ENCODE measurements around the gene NTM. TPM values are rescaled to one million over a fixed set of nuclear protein-coding genes. Genes with fewer than 3 reads are reported as not detected.

The NTM gene
- polyA plus RNA-seq, 1 donor from 2014 or later: 39.4 TPM

DNA sequence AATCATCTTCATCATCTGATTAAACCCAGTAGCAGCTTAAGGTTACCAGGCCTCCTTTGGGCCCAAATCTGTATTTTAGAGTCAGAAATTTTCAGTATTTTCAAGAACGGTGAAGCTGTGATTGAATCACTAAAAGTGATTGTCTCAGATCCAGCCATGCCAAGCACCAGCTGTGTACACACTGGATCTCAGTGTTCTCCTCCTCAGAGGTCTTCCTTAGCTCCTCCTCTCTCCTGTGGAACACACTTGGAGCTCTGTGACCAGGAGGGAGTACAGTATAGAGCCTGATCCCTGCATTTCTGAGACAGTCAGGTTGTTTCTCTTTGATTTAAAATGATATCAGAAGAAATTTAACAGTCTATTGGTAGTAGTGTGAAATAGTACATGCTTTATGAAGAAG, 401.1 kb downstream of the NTM start:
- H3K27ac ChIP-seq (ENCODE audit: low read length): no peak overlapping the region

DNA sequence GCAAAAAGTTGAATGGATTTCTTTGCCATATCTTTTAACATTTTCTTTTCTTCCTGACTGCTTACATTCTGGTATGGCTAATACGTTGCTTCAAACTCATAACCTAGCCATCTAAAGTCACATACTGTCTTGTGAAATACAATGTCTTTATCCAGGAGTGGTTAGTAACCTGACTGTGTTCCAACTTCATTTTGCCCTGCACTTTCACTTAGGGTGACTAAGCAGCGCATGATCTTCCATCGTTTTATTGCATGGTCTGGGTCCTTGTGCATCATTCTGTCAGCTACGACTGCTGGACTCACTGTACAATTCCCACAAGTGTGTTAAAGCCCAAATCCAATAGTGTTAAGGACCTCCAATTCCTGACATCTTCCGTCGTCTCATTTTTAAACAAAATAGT, 403.2 kb downstream of the NTM start:
- Histone ChIP-seq H3K27ac (ENCODE audit: low read length) (no peak overlapping the region), H3K79me2 (replicated peaks; ENCODE audit: insufficient read depth, low read length) (no peaks in the 10 kb centered on the region), H3K9me2 (ENCODE audit: insufficient read depth, low read length) (no peaks in the 10 kb centered on the region), H3K4me3 (ENCODE audit: low read length) (no peak overlapping the region), H3K4me2 (ENCODE audit: low read length) (no peak overlapping the region), H3K9ac (ENCODE audit: low read length) (no peak overlapping the region), H3K9me3 (ENCODE audit: low read length) (no peaks in the 10 kb centered on the region), H2AFZ (ENCODE audit: low read depth, low read length) (no peak overlapping the region), H3F3A (ENCODE audit: insufficient read depth, low read length, poor library complexity, severe bottlenecking) (no peaks in the 10 kb centered on the region), H4K20me1 (ENCODE audit: insufficient read depth) (no peaks in the 10 kb centered on the region), H3K27me3 (ENCODE audit: insufficient read depth, low read depth, low read length) (no peaks in the 10 kb centered on the region), H3K36me3 (ENCODE audit: insufficient read depth, low read length) (no peaks in the 10 kb centered on the region)
- TF ChIP-seq, protein P1, sequence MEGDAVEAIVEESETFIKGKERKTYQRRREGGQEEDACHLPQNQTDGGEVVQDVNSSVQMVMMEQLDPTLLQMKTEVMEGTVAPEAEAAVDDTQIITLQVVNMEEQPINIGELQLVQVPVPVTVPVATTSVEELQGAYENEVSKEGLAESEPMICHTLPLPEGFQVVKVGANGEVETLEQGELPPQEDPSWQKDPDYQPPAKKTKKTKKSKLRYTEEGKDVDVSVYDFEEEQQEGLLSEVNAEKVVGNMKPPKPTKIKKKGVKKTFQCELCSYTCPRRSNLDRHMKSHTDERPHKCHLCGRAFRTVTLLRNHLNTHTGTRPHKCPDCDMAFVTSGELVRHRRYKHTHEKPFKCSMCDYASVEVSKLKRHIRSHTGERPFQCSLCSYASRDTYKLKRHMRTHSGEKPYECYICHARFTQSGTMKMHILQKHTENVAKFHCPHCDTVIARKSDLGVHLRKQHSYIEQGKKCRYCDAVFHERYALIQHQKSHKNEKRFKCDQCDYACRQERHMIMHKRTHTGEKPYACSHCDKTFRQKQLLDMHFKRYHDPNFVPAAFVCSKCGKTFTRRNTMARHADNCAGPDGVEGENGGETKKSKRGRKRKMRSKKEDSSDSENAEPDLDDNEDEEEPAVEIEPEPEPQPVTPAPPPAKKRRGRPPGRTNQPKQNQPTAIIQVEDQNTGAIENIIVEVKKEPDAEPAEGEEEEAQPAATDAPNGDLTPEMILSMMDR (IDR thresholded peaks at IDR 0.05; ENCODE audit: poor library complexity, severe bottlenecking): no peak
- TF ChIP-seq, protein P2, sequence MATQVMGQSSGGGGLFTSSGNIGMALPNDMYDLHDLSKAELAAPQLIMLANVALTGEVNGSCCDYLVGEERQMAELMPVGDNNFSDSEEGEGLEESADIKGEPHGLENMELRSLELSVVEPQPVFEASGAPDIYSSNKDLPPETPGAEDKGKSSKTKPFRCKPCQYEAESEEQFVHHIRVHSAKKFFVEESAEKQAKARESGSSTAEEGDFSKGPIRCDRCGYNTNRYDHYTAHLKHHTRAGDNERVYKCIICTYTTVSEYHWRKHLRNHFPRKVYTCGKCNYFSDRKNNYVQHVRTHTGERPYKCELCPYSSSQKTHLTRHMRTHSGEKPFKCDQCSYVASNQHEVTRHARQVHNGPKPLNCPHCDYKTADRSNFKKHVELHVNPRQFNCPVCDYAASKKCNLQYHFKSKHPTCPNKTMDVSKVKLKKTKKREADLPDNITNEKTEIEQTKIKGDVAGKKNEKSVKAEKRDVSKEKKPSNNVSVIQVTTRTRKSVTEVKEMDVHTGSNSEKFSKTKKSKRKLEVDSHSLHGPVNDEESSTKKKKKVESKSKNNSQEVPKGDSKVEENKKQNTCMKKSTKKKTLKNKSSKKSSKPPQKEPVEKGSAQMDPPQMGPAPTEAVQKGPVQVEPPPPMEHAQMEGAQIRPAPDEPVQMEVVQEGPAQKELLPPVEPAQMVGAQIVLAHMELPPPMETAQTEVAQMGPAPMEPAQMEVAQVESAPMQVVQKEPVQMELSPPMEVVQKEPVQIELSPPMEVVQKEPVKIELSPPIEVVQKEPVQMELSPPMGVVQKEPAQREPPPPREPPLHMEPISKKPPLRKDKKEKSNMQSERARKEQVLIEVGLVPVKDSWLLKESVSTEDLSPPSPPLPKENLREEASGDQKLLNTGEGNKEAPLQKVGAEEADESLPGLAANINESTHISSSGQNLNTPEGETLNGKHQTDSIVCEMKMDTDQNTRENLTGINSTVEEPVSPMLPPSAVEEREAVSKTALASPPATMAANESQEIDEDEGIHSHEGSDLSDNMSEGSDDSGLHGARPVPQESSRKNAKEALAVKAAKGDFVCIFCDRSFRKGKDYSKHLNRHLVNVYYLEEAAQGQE (IDR thresholded peaks at IDR 0.05; ENCODE audit: borderline replicate concordance): no peak

More for the DNA sequence above, 401.1 kb downstream of the NTM start:
- H3K9ac ChIP-seq (ENCODE audit: low read length): no peak overlapping the region
- H4K20me1 ChIP-seq (ENCODE audit: insufficient read depth): no peaks in the 10 kb centered on the region
- no peak overlapping the region for H3K4me3 ChIP-seq (ENCODE audit: low read length)
- H3F3A ChIP-seq (ENCODE audit: insufficient read depth, low read length, poor library complexity, severe bottlenecking): no peaks in the 10 kb centered on the region
- no peaks in the 10 kb centered on the region for H3K79me2 ChIP-seq (replicated peaks; ENCODE audit: insufficient read depth, low read length)
- no peaks in the 10 kb centered on the region for H3K9me3 ChIP-seq (ENCODE audit: low read length)
- H3K9me2 ChIP-seq (ENCODE audit: insufficient read depth, low read length): no peaks in the 10 kb centered on the region
- TF ChIP-seq, protein P2 (IDR thresholded peaks at IDR 0.05; ENCODE audit: borderline replicate concordance): no peak
- TF ChIP-seq MXI1 (conservative IDR thresholded peaks at IDR 0.05; ENCODE audit: poor library complexity, severe bottlenecking) (no peak), RAD21 (conservative IDR thresholded peaks at IDR 0.05) (no peak), EZH2 (IDR thresholded peaks at IDR 0.05; ENCODE audit: borderline replicate concordance, insufficient read depth, low read length, poor library complexity, severe bottlenecking) (no peak), SMC3 (conservative IDR thresholded peaks at IDR 0.05; ENCODE audit: poor library complexity) (no peak), EP300 (conservative IDR thresholded peaks at IDR 0.05; ENCODE audit: poor library complexity, severe bottlenecking) (no peak), TAF1 (IDR thresholded peaks at IDR 0.05; ENCODE audit: low read depth) (no peak), POLR2AphosphoS5 (IDR thresholded peaks at IDR 0.05) (no peak)
- TF ChIP-seq, protein P1 (IDR thresholded peaks at IDR 0.05; ENCODE audit: poor library complexity, severe bottlenecking): no peak
- no peak overlapping the region for H3K4me2 ChIP-seq (ENCODE audit: low read length)
- no peaks in the 10 kb centered on the region for H3K36me3 ChIP-seq (ENCODE audit: insufficient read depth, low read length)
- H2AFZ ChIP-seq (ENCODE audit: low read depth, low read length): no peak overlapping the region
- no peaks in the 10 kb centered on the region for H3K27me3 ChIP-seq (ENCODE audit: insufficient read depth, low read depth, low read length)

Measured in neural cell (in vitro differentiated cells).